CD14-positive monocyte (primary cell): Measurements from ENCODE around the gene OR5W2. TPM values are rescaled to one million over a fixed set of nuclear protein-coding genes. Genes with fewer than 3 reads are reported as not detected.

ENCODE experiments used
- DNase-seq, 3 donors: peaks; one replicate each; pipeline ENCODE4 v3.0.0-alpha.2; 2011 to 2022
- H2AFZ ChIP-seq: 2 replicates; pipeline ENCODE4 v1.6.0; 2012; ENCODE audit warnings: mild to moderate bottlenecking, low read depth, low read length, inconsistent platforms; ENCODE audit not compliant: insufficient read depth, poor library complexity, severe bottlenecking
- H3K27ac ChIP-seq, 2 donors: 1 replicate in 1 of 2; 2 replicates in 1 of 2; pipeline ENCODE4 v1.5.1; 2012 to 2013; ENCODE audit warnings: low read length in 2 of 2, control low read depth in 1 of 2, inconsistent platforms in 1 of 2, low read depth in 1 of 2, mild to moderate bottlenecking in 1 of 2
- H3K27me3 ChIP-seq, 2 donors: one replicate each; pipeline versions ENCODE4 v1.6.0 to v1.6.1; 2011 to 2013; ENCODE audit warnings: low read length in 2 of 2; ENCODE audit not compliant: control insufficient read depth in 2 of 2, insufficient read depth in 2 of 2
- H3K36me3 ChIP-seq, 2 donors: replicated peaks in 1 of 2; 1 replicate in 1 of 2; 2 replicates in 1 of 2; pipeline versions ENCODE4 v1.5.1 to v1.6.1; 2012 to 2013; ENCODE audit warnings: low read length in 2 of 2, control low read depth in 1 of 2, inconsistent platforms in 1 of 2, mild to moderate bottlenecking in 1 of 2; ENCODE audit not compliant: insufficient read depth in 2 of 2, control insufficient read depth in 1 of 2
- H3K4me1 ChIP-seq, 2 donors: 1 replicate in 1 of 2; 2 replicates in 1 of 2; pipeline versions ENCODE4 v1.5.1 to v1.6.1; 2012 to 2013; ENCODE audit warnings: low read length in 2 of 2, control low read depth in 1 of 2, inconsistent platforms in 1 of 2, mild to moderate bottlenecking in 1 of 2, moderate library complexity in 1 of 2; ENCODE audit not compliant: insufficient read depth in 2 of 2, control insufficient read depth in 1 of 2
- H3K4me2 ChIP-seq: replicated peaks from 2 replicates; pipeline ENCODE3; 2012; ENCODE audit warnings: low read length, moderate library complexity, mild to moderate bottlenecking; ENCODE audit not compliant: poor library complexity, severe bottlenecking; ENCODE audit errors: extremely low read depth
- H3K4me3 ChIP-seq, 3 experiments: fragments of 200-600 bp in 1 of 3; sonication (generic) in 1 of 3; replicated peaks in 1 of 3; 1 replicate in 2 of 3; 2 replicates in 1 of 3; pipeline ENCODE4 v1.5.1; 2011 to 2013; ENCODE audit warnings: low read length in 3 of 3, mild to moderate bottlenecking in 3 of 3, control low read depth in 2 of 3, low read depth in 2 of 3, inconsistent platforms in 1 of 3, moderate library complexity in 1 of 3
- H3K79me2 ChIP-seq: 2 replicates; pipeline ENCODE4 v1.6.0; 2012; ENCODE audit warnings: mild to moderate bottlenecking, control low read depth, inconsistent platforms, low read length, moderate library complexity; ENCODE audit not compliant: insufficient read depth
- H3K9ac ChIP-seq: 2 replicates; pipeline ENCODE4 v1.6.0; 2017; ENCODE audit warnings: low read length, mild to moderate bottlenecking; ENCODE audit not compliant: insufficient read depth, poor library complexity, severe bottlenecking
- H3K9me3 ChIP-seq, 2 donors: replicated peaks in 1 of 2; 1 replicate in 1 of 2; 2 replicates in 1 of 2; pipeline versions ENCODE4 v1.5.1 to v1.6.1; 2012 to 2013; ENCODE audit warnings: low read length in 2 of 2, control low read depth in 1 of 2; ENCODE audit not compliant: control insufficient read depth in 1 of 2, insufficient read depth in 1 of 2
- H4K20me1 ChIP-seq: 2 replicates; pipeline ENCODE4 v1.6.0; 2012; ENCODE audit warnings: mild to moderate bottlenecking, low read length, control low read depth, moderate library complexity; ENCODE audit not compliant: insufficient read depth
- H3K27ac Mint-ChIP-seq, 7 donors: one replicate each; pipeline ENCODE4 v1.8.0; 2020; ENCODE audit warnings: mild to moderate bottlenecking in 7 of 7, mixed read lengths in 7 of 7, moderate library complexity in 6 of 7, inconsistent platforms in 2 of 7
- H3K27me3 Mint-ChIP-seq, 3 donors: one replicate each; pipeline ENCODE4 v1.8.0; 2021 to 2022; ENCODE audit warnings: low read depth in 3 of 3, mild to moderate bottlenecking in 3 of 3, mixed read lengths in 3 of 3, moderate library complexity in 3 of 3, inconsistent platforms in 1 of 3
- H3K36me3 Mint-ChIP-seq, 2 donors: one replicate each; pipeline ENCODE4 v1.8.0; 2020; ENCODE audit warnings: mixed read lengths in 2 of 2, inconsistent platforms in 1 of 2, mild to moderate bottlenecking in 1 of 2
- H3K4me1 Mint-ChIP-seq: one replicate; pipeline ENCODE4 v1.8.0; 2020; ENCODE audit warnings: mild to moderate bottlenecking, mixed read lengths
- H3K4me3 Mint-ChIP-seq, 2 donors: one replicate each; pipeline ENCODE4 v1.8.0; 2020; ENCODE audit warnings: mild to moderate bottlenecking in 2 of 2, mixed read lengths in 2 of 2, moderate library complexity in 1 of 2
- H3K9me3 Mint-ChIP-seq, 7 donors: one replicate each; pipeline ENCODE4 v1.8.0; 2020 to 2022; ENCODE audit warnings: mixed read lengths in 7 of 7, mild to moderate bottlenecking in 6 of 7, moderate library complexity in 6 of 7, inconsistent platforms in 2 of 7
- CTCF ChIP-seq: fragments of 200-600 bp; IDR thresholded peaks from one replicate; pipeline ENCODE4 v1.8.0; 2022; ENCODE audit warnings: antibody characterized with exemption, mild to moderate bottlenecking
- WGBS: methylation state at CpG from one replicate; pipeline ENCODE4 v1.1.5; 2013; ENCODE audit warnings: missing lambda C conversion rate; ENCODE audit not compliant: insufficient coverage; 5-methylcytosine and 5-hydroxymethylcytosine counted together
- intact Hi-C, 2 donors: fragments of 100-400 bp; cut with micrococcal nuclease; formaldehyde crosslinking; loops; one replicate each; pipeline versions ENCODE4 v1.15.0 to v1.15.1; 2023
- polyA plus RNA-seq, 3 donors: library from polyadenylated mRNA; depleted of rRNA in 1 of 3; unstranded in 2 of 3; stranded (reverse) in 1 of 3; fragments of 300-500 nt in 2 of 3; fragments of >200 nt in 1 of 3; fragmentation: Illumina TruSeq in 2 of 3; gene quantifications; 1 replicate in 2 of 3; 2 replicates in 1 of 3; pipeline ENCODE4 v1.2.3, GENCODE V29; 2012 to 2021

The OR5W2 gene
- polyA plus RNA-seq, 3 donors: not detected

GRCh38 chr11:55936300-55936699, 21.9 kb upstream of the OR5W2 start, which contains the start of gene OR5I1:
Gene OR5I1 (minus strand): TSS chr11:55936400. CDS start chr11:55936400, 0 bp downstream.
- no peaks in the 10 kb centered on the region for H3K9me3 Mint-ChIP-seq
- no peaks in the 10 kb centered on the region for H3K79me2 ChIP-seq
- no peak within 1 kb of the TSS for H3K4me3 Mint-ChIP-seq
- H3K27me3 ChIP-seq: no peaks in the 10 kb centered on the region
- intact Hi-C loops: no loop called here
- H3K4me3 ChIP-seq: no peak within 1 kb of the TSS
- H2AFZ ChIP-seq: no peak within 1 kb of the TSS
- TF ChIP-seq CTCF: no peak
- no peaks in the 10 kb centered on the region for H3K9me3 ChIP-seq
- H3K4me1 Mint-ChIP-seq: no peaks in the 10 kb centered on the region
- no peak within 1 kb of the TSS for H3K27ac ChIP-seq
- no peak within 1 kb of the TSS for H3K27ac Mint-ChIP-seq
- H3K27me3 Mint-ChIP-seq: peaks cover 0 to 2% (median 0%) of the 10 kb centered on the region in 3 donors
- H3K9ac ChIP-seq: no peak within 1 kb of the TSS
- WGBS: no CpG with 5 or more reads among the region's 2 CpGs
- DNase-seq: no peak
- no peak within 1 kb of the TSS for H3K4me2 ChIP-seq
- H4K20me1 ChIP-seq: no peaks in the 10 kb centered on the region
- no peaks in the 10 kb centered on the region for H3K36me3 ChIP-seq
- no peaks in the 10 kb centered on the region for H3K4me1 ChIP-seq
- H3K36me3 Mint-ChIP-seq: no peaks in the 10 kb centered on the region

GRCh38 chr11:55920537-55920936, 6.2 kb upstream of the OR5W2 start:
- Histone ChIP-seq H3K9me3 (peaks cover 4 to 10% of the 10 kb centered on the region in 2 donors), H3K4me2 (no peak overlapping the region), H3K27me3 (no peaks in the 10 kb centered on the region), H2AFZ (no peak overlapping the region), H3K79me2 (no peaks in the 10 kb centered on the region), H3K9ac (no peak overlapping the region), H3K36me3 (no peaks in the 10 kb centered on the region), H4K20me1 (no peaks in the 10 kb centered on the region), H3K4me3 (no peak overlapping the region), H3K4me1 (no peaks in the 10 kb centered on the region), H3K27ac (no peak overlapping the region)
- Mint-ChIP-seq H3K27ac (no peak overlapping the region), H3K36me3 (no peaks in the 10 kb centered on the region), H3K9me3 (peaks cover 0 to 10% (median 0%) of the 10 kb centered on the region in 7 donors), H3K4me1 (no peaks in the 10 kb centered on the region), H3K4me3 (no peak overlapping the region), H3K27me3 (peaks cover 0 to 1% (median 0%) of the 10 kb centered on the region in 3 donors)
- TF ChIP-seq CTCF: no peak
- 83% methylated on average over 4 of the region's 5 CpGs for WGBS
- intact Hi-C loops: no loop called here
- no peak for DNase-seq
